ENCODE measurements around the gene RINT1.

- TF ChIP-seq CTCF (IDR thresholded peaks at IDR 0.05; ENCODE audit: low read length), result no peak
- TF ChIP-seq EZH2phosphoT487 (IDR thresholded peaks at IDR 0.05; ENCODE audit: low read length), result no peak
Measured at GRCh38 chr7:105587909-105588635, 56.1 kb downstream of the RINT1 start.
